K562 (cell line): Measurements from ENCODE around the gene CACNA1C. TPM values are rescaled to one million over a fixed set of nuclear protein-coding genes. Genes with fewer than 3 reads are reported as not detected.

Source experiments
- ATAC-seq: fragments of 200-7000 bp; cut with Tn5 transposase; 3 replicates; pipeline ENCODE4 v1.9.1; 2020; ENCODE audit warnings: moderate library complexity
- BruUV-seq: library from RNA; stranded (reverse); fragments of 400-500 nt; replicated peaks from 2 replicates; lab custom pipeline; 2021; lab: Mats Ljungman, UMichigan
- CTCF ChIA-PET: fragments of 300-600 bp; formaldehyde crosslinking; extraction: SDS; loops from one replicate; lab custom pipeline; 2021; ENCODE audit warnings: low intra/inter-chr PET ratio; lab: Yijun Ruan, JAX
- POLR2A ChIA-PET: fragments of 300-600, 350-650 bp; sonication (Branson Sonifier 250); formaldehyde crosslinking; extraction: SDS; loops from one replicate; lab custom pipeline; 2021; ENCODE audit warnings: antibody characterized with exemption, inconsistent platforms; lab: Yijun Ruan, JAX
- DNase-seq, 4 experiments: peaks; one replicate each; pipeline versions ENCODE4 v3.0.0 to v3.0.0-alpha.2; 2011 to 2018; ENCODE audit warnings: low spot score in 3 of 4, mixed read lengths in 3 of 4; ENCODE audit errors: extremely low read depth in 1 of 4
- FAIRE-seq: peaks from 2 replicates; lab custom pipeline; 2011; peaks lifted over from hg19 to GRCh38; lab: Jason Lieb, UNC
- H2AFZ ChIP-seq: 2 replicates; pipeline ENCODE4 v1.6.0; 2011; ENCODE audit warnings: low read depth, low read length, control low read depth, inconsistent platforms
- H3K27ac ChIP-seq: fragments of 200-600 bp; 3 replicates; pipeline ENCODE4 v1.8.0; 2011; ENCODE audit warnings: low read depth, mild to moderate bottlenecking, control low read depth, inconsistent platforms, low read length, moderate library complexity, mixed read lengths; ENCODE audit errors: extremely low read depth
- H3K27me3 ChIP-seq, 2 experiments: fragments of 300-600 bp in 1 of 2; 2 replicates in 1 of 2; 3 replicates in 1 of 2; pipeline versions ENCODE4 v1.6.0 to v1.8.0; 2011; ENCODE audit warnings: inconsistent platforms in 2 of 2, low read length in 2 of 2, mild to moderate bottlenecking in 1 of 2, mixed read lengths in 1 of 2, moderate library complexity in 1 of 2; ENCODE audit not compliant: control insufficient read depth in 2 of 2, insufficient read depth in 2 of 2
- H3K36me3 ChIP-seq: fragments of 300-600 bp; 3 replicates; pipeline ENCODE4 v1.8.0; 2011; ENCODE audit warnings: mild to moderate bottlenecking, low read length, inconsistent platforms; ENCODE audit not compliant: control insufficient read depth, insufficient read depth
- H3K4me1 ChIP-seq, 2 experiments: fragments of 200-600 bp in 1 of 2; replicated peaks in 1 of 2; 2 replicates in 1 of 2; 3 replicates in 1 of 2; pipeline versions ENCODE4 v1.5.1 to v1.8.0; 2011; ENCODE audit warnings: inconsistent platforms in 2 of 2, low read length in 2 of 2, mild to moderate bottlenecking in 1 of 2, mixed read lengths in 1 of 2, moderate library complexity in 1 of 2; ENCODE audit not compliant: control insufficient read depth in 2 of 2, insufficient read depth in 2 of 2
- H3K4me2 ChIP-seq: 2 replicates; pipeline ENCODE4 v1.6.1; 2011; ENCODE audit warnings: low read length, control low read depth, inconsistent platforms, mixed read lengths; ENCODE audit not compliant: insufficient read depth
- H3K4me3 ChIP-seq: fragments of 200-600 bp; sonication (generic), shearing (Covaris generic); 2 replicates; pipeline ENCODE4 v1.5.1; 2016; ENCODE audit warnings: control low read depth, inconsistent platforms
- H3K79me2 ChIP-seq: fragments of 200-600 bp; 3 replicates; pipeline ENCODE4 v1.8.0; 2011; ENCODE audit warnings: low read length, inconsistent platforms; ENCODE audit not compliant: control insufficient read depth, insufficient read depth
- H3K9ac ChIP-seq, 2 experiments: 2 replicates each; pipeline versions ENCODE4 v1.6.0 to v1.6.1; 2011; ENCODE audit warnings: low read depth in 2 of 2, low read length in 2 of 2, control low read depth in 1 of 2, inconsistent platforms in 1 of 2, mild to moderate bottlenecking in 1 of 2, mixed read lengths in 1 of 2; ENCODE audit not compliant: insufficient read depth in 1 of 2
- H3K9me1 ChIP-seq: one replicate; pipeline ENCODE4 v1.6.0; 2011; ENCODE audit warnings: inconsistent platforms, mild to moderate bottlenecking, low read length, moderate library complexity; ENCODE audit not compliant: control insufficient read depth, insufficient read depth
- H3K9me3 ChIP-seq: replicated peaks from 2 replicates; pipeline ENCODE4 v1.5.1; 2011; ENCODE audit warnings: low read depth, low read length, inconsistent platforms; ENCODE audit not compliant: control insufficient read depth, insufficient read depth
- H4K20me1 ChIP-seq: replicated peaks from 2 replicates; pipeline ENCODE4 v1.6.1; 2011; ENCODE audit warnings: low read length, inconsistent platforms, mixed read lengths; ENCODE audit not compliant: control insufficient read depth, insufficient read depth
- AFF1 ChIP-seq, 2 experiments: fragments of 450-650 bp; IDR thresholded peaks; 2 replicates each; pipeline ENCODE4 v1.6.1; 2018; ENCODE audit warnings: mild to moderate bottlenecking in 2 of 2, low read depth in 1 of 2; ENCODE audit not compliant: partially characterized antibody in 2 of 2
- E2F6 ChIP-seq, 2 experiments: IDR thresholded peaks; 2 replicates each; pipeline ENCODE4 v1.6.1; 2011; ENCODE audit warnings: borderline replicate concordance in 1 of 2, control low read depth in 1 of 2, low read depth in 1 of 2, low read length in 1 of 2, mild to moderate bottlenecking in 1 of 2, mixed read lengths in 1 of 2, moderate library complexity in 1 of 2; ENCODE audit not compliant: insufficient read depth in 1 of 2, insufficient read length in 1 of 2, poor library complexity in 1 of 2, severe bottlenecking in 1 of 2; ENCODE audit errors: extremely low read depth in 1 of 2
- GABPB2 ChIP-seq: fragments of 250-450 bp; sonication (Bioruptor Pico); conservative IDR thresholded peaks from 2 replicates; pipeline ENCODE4 v1.5.1; 2021; ENCODE audit warnings: mild to moderate bottlenecking
- KHSRP ChIP-seq: fragments of 450-650 bp; IDR thresholded peaks from 2 replicates; pipeline ENCODE4 v1.6.1; 2017
- NR4A1 ChIP-seq, 2 experiments: fragments of 250-450 bp in 1 of 2; fragments of 450-650 bp in 1 of 2; sonication (Bioruptor Pico) in 1 of 2; IDR thresholded peaks; 2 replicates each; pipeline versions ENCODE4 v1.4.0 to v1.6.1; 2016 to 2020; ENCODE audit warnings: mild to moderate bottlenecking in 2 of 2, missing compliant biosample characterization in 1 of 2, missing genetic modification characterization in 1 of 2, moderate library complexity in 1 of 2
- XRCC5 ChIP-seq: fragments of 200-400 bp; formaldehyde crosslinking; IDR thresholded peaks from 2 replicates; pipeline ENCODE4 v1.6.1; 2017; ENCODE audit warnings: low read depth, mild to moderate bottlenecking, low read length
- ZFPM2 ChIP-seq: fragments of 250-450 bp; sonication (Bioruptor Pico); IDR thresholded peaks from 2 replicates; pipeline ENCODE4 v1.5.1; 2022; ENCODE audit warnings: mild to moderate bottlenecking
- ZNF511 ChIP-seq: sonication (generic); formaldehyde crosslinking; IDR thresholded peaks from 2 replicates; pipeline ENCODE4 v1.8.0; 2022; ENCODE audit warnings: mild to moderate bottlenecking, missing genetic modification reagents
- ZNF696 ChIP-seq: fragments of 250-450 bp; sonication (Bioruptor Pico); conservative IDR thresholded peaks from 2 replicates; pipeline ENCODE4 v1.4.0; 2020; ENCODE audit warnings: mild to moderate bottlenecking, moderate library complexity
- WGBS: fragments of 100-300 bp; shearing (Covaris generic); methylation state at CpG from one replicate; pipeline ENCODE4 v1.1.6; 2016; ENCODE audit warnings: low coverage, mixed read lengths; ENCODE audit not compliant: insufficient coverage; ENCODE audit errors: missing lambda C conversion rate; 5-methylcytosine and 5-hydroxymethylcytosine counted together
- in situ Hi-C: fragments of 300-500 bp; cut with MboI; formaldehyde crosslinking; loops from 4 replicates; pipeline ENCODE4 v1.15.0; 2018; ENCODE audit warnings: inconsistent platforms, mixed read lengths
- intact Hi-C: fragments of 100-400 bp; cut with micrococcal nuclease; formaldehyde crosslinking; loops from 2 replicates; pipeline ENCODE4 v1.14.2; 2022
- polyA plus RNA-seq, 8 experiments: library from polyadenylated mRNA; depleted of rRNA in 4 of 8; stranded (reverse) in 5 of 8; unstranded in 3 of 8; fragments of >200 nt; fragmentation: Nextera tagmentation in 2 of 8; fragmentation: Illumina TruSeq in 1 of 8; extraction: Ambion mirVana in 2 of 8; extraction: Trizol in 1 of 8; gene quantifications; 2 replicates each; pipeline versions ENCODE4 v1.2.1 to v1.2.3, GENCODE V29; 2011 to 2014; ENCODE audit warnings: inconsistent platforms in 1 of 8, missing spikeins in 1 of 8
- total RNA-seq, 7 experiments: library from RNA; depleted of rRNA in 6 of 7; stranded (reverse); fragments of >200 nt in 6 of 7; fragmentation: Illumina TruSeq in 2 of 7; extraction: Trizol in 2 of 7; gene quantifications; 2 replicates each; pipeline versions ENCODE4 v1.2.1 to v1.2.3, GENCODE V29; 2011 to 2021; ENCODE audit warnings: low replicate concordance in 1 of 7
- TF ChIP-seq, protein P1 (sequence below): fragments of 250-450 bp; sonication (Bioruptor Pico); IDR thresholded peaks from 2 replicates; pipeline ENCODE4 v1.5.1; 2021; ENCODE audit warnings: mild to moderate bottlenecking
- TF ChIP-seq, protein P2 (sequence below): sonication (generic); formaldehyde crosslinking; IDR thresholded peaks from 2 replicates; pipeline ENCODE4 v1.9.0; 2022; ENCODE audit warnings: mild to moderate bottlenecking, missing genetic modification reagents
- TF ChIP-seq, protein P3 (sequence below): conservative IDR thresholded peaks from 2 replicates; pipeline ENCODE4 v1.6.1; 2011; ENCODE audit warnings: low read depth, mild to moderate bottlenecking, low read length; ENCODE audit not compliant: control insufficient read depth

CACNA1C gene
- total and polyA plus RNA-seq, 9 of the 15 experiments (the other 6 are each of a cell fraction or from before 2014, with no cell fraction given), result not detected

DNA sequence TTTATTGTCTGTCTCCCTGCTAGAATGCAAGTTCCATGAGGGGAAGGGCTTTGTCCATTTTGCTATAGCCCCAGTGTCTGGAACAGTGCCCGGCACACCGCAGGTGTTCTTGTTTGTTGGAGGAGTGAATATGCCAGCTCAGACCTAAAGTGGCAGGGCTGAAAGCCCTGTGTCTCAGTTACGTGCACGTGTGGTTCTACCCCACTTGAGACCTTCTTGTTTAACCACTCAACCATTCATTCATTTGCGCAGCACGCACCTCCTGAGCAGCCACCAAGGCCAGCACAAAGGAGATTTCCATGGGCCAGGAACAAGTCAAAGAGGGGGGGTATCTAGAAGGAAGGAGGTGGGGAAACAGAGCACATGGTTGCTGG, 404.0 kb downstream of the CACNA1C start:
- FAIRE-seq, result no peak
- TF ChIP-seq NR4A1 (CRISPR knock-in tag; IDR thresholded peaks at IDR 0.05) (no peak), NR4A1 (tag; IDR thresholded peaks at IDR 0.05) (no peak), ZFPM2 (CRISPR knock-in tag) (no peak), AFF1 (IDR thresholded peaks at IDR 0.05; ENCODE audit: low read depth in 1 of 2, partially characterized antibody in 2 of 2) (no peak), XRCC5 (no peak), KHSRP (no peak), E2F6 (IDR thresholded peaks at IDR 0.05; ENCODE audit: borderline replicate concordance in 1 of 2, extremely low read depth in 1 of 2, insufficient read depth in 1 of 2, insufficient read length in 1 of 2, low read depth in 1 of 2, low read length in 1 of 2, poor library complexity in 1 of 2, severe bottlenecking in 1 of 2) (no peak), ZNF696 (CRISPR knock-in tag) (no peak), ZNF511 (CRISPR knock-in tag) (no peak), GABPB2 (CRISPR knock-in tag) (no peak)
- TF ChIP-seq, protein P1, sequence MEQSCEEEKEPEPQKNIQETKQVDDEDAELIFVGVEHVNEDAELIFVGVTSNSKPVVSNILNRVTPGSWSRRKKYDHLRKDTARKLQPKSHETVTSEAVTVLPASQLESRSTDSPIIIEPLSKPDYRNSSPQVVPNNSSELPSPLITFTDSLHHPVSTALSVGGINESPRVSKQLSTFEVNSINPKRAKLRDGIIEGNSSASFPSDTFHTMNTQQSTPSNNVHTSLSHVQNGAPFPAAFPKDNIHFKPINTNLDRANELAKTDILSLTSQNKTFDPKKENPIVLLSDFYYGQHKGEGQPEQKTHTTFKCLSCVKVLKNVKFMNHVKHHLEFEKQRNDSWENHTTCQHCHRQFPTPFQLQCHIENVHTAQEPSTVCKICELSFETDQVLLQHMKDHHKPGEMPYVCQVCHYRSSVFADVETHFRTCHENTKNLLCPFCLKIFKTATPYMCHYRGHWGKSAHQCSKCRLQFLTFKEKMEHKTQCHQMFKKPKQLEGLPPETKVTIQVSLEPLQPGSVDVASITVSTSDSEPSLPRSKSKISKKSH (CRISPR knock-in tag), result no peak
- TF ChIP-seq, protein P2, sequence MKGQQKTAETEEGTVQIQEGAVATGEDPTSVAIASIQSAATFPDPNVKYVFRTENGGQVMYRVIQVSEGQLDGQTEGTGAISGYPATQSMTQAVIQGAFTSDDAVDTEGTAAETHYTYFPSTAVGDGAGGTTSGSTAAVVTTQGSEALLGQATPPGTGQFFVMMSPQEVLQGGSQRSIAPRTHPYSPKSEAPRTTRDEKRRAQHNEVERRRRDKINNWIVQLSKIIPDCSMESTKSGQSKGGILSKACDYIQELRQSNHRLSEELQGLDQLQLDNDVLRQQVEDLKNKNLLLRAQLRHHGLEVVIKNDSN (CRISPR knock-in tag), result no peak
- TF ChIP-seq, protein P3, sequence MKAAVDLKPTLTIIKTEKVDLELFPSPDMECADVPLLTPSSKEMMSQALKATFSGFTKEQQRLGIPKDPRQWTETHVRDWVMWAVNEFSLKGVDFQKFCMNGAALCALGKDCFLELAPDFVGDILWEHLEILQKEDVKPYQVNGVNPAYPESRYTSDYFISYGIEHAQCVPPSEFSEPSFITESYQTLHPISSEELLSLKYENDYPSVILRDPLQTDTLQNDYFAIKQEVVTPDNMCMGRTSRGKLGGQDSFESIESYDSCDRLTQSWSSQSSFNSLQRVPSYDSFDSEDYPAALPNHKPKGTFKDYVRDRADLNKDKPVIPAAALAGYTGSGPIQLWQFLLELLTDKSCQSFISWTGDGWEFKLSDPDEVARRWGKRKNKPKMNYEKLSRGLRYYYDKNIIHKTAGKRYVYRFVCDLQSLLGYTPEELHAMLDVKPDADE, result no peak

More for the DNA sequence above, 404.0 kb downstream of the CACNA1C start:
- DNase-seq, result no peak
- no peaks in the 10 kb centered on the region for H4K20me1 ChIP-seq
- ATAC-seq, result no peak
- ChIA-PET POLR2A (no interaction called here), CTCF (no interaction called here)
- no peak overlapping the region for H2AFZ ChIP-seq
- no peak overlapping the region for H3K27ac ChIP-seq
- 4% methylated on average over 4 of the region's 6 CpGs for WGBS
- H3K27me3 ChIP-seq, result peaks cover 0 to 41% of the 10 kb centered on the region in 2 experiments; a peak in 2 of 5 replicates
- in situ Hi-C loops (no loop called here), intact Hi-C loops (no loop called here)
- H3K9me1 ChIP-seq, result no peaks in the 10 kb centered on the region
- no peak overlapping the region for H3K4me3 ChIP-seq
- H3K9me3 ChIP-seq, result no peaks in the 10 kb centered on the region
- H3K4me1 ChIP-seq, result no peaks in the 10 kb centered on the region
- H3K79me2 ChIP-seq, result no peaks in the 10 kb centered on the region
- H3K9ac ChIP-seq, result no peak overlapping the region
- no TSS peak for BruUV-seq
- no peak overlapping the region for H3K4me2 ChIP-seq
- H3K36me3 ChIP-seq, result no peaks in the 10 kb centered on the region
